Measurements from ENCODE around the gene POP4. TPM values are rescaled to one million over a fixed set of nuclear protein-coding genes. Genes with fewer than 3 reads are reported as not detected.

POP4 gene
- total RNA-seq, 4 donors from 2014 or later = 52.8 to 73.5 (median 71.5) TPM

- DNase-seq (ENCODE audit: extremely low spot score) = no peak
- Histone ChIP-seq H3K27ac (replicated peaks in 1 of 4) (no peak overlapping the region), H3K4me3 (no peak overlapping the region), H3K9me3 (no peaks in the 10 kb centered on the region), H3K4me1 (no peaks in the 10 kb centered on the region), H3K27me3 (peaks cover 0 to 73% (median 0%) of the 10 kb centered on the region in 4 donors), H3K36me3 (no peaks in the 10 kb centered on the region)
- intact Hi-C loops (cut with DNase I) = no loop called here
- 84% methylated on average over 3 of the region's 3 CpGs for WGBS
- no peak for TF ChIP-seq POLR2A (IDR thresholded peaks at IDR 0.05; ENCODE audit: low read depth)
- no peak for TF ChIP-seq POLR2AphosphoS5 (IDR thresholded peaks at IDR 0.05)
- no peak for TF ChIP-seq CTCF (IDR thresholded peaks at IDR 0.05)
- TF ChIP-seq EP300 (IDR thresholded peaks at IDR 0.05) = no peak
Measured at GRCh38 chr19:29566496-29567054, 39.5 kb upstream of the POP4 start.

- H3K27me3 ChIP-seq = peaks cover 0 to 75% (median 0%) of the 10 kb centered on the region in 4 donors
- no peaks in the 10 kb centered on the region for H3K36me3 ChIP-seq
- intact Hi-C loops (cut with DNase I) = no loop called here
- H3K4me1 ChIP-seq = no peaks in the 10 kb centered on the region
- DNase-seq (ENCODE audit: extremely low spot score) = no peak
- WGBS = 74% methylated on average over 2 of the region's 2 CpGs
- no peak overlapping the region for H3K4me3 ChIP-seq
- no peaks in the 10 kb centered on the region for H3K9me3 ChIP-seq
- no peak for TF ChIP-seq EP300 (IDR thresholded peaks at IDR 0.05)
- TF ChIP-seq POLR2AphosphoS5 (IDR thresholded peaks at IDR 0.05) = no peak
- TF ChIP-seq POLR2A (IDR thresholded peaks at IDR 0.05; ENCODE audit: low read depth) = no peak
- TF ChIP-seq CTCF (IDR thresholded peaks at IDR 0.05) = no peak
- H3K27ac ChIP-seq (replicated peaks in 1 of 4) = no peak overlapping the region
Measured at GRCh38 chr19:29567366-29567915, 38.6 kb upstream of the POP4 start.

GRCh38 chr19:29568036-29569025 is 37.8 kb upstream of the POP4 start:
- no peaks in the 10 kb centered on the region for H3K36me3 ChIP-seq
- H3K4me1 ChIP-seq = no peaks in the 10 kb centered on the region
- DNase-seq (ENCODE audit: extremely low spot score) = no peak
- H3K27me3 ChIP-seq = peaks cover 0 to 77% (median 0%) of the 10 kb centered on the region in 4 donors
- intact Hi-C loops (cut with DNase I) = no loop called here
- 63% methylated on average over 22 of the region's 22 CpGs for WGBS
- H3K4me3 ChIP-seq = no peak overlapping the region
- no peak overlapping the region for H3K27ac ChIP-seq (replicated peaks in 1 of 4)
- no peaks in the 10 kb centered on the region for H3K9me3 ChIP-seq
- TF ChIP-seq CTCF (IDR thresholded peaks at IDR 0.05) (no peak), EP300 (IDR thresholded peaks at IDR 0.05) (no peak), POLR2AphosphoS5 (IDR thresholded peaks at IDR 0.05) (no peak), POLR2A (IDR thresholded peaks at IDR 0.05; ENCODE audit: low read depth) (no peak)

GRCh38 chr19:29569038-29569911 is 36.8 kb upstream of the POP4 start:
- Histone ChIP-seq H3K27ac (replicated peaks in 1 of 4) (no peak overlapping the region), H3K9me3 (no peaks in the 10 kb centered on the region), H3K36me3 (no peaks in the 10 kb centered on the region), H3K4me1 (no peaks in the 10 kb centered on the region), H3K4me3 (no peak overlapping the region), H3K27me3 (peaks cover 0 to 79% (median 0%) of the 10 kb centered on the region in 4 donors)
- TF ChIP-seq EP300 (IDR thresholded peaks at IDR 0.05) = no peak
- TF ChIP-seq POLR2AphosphoS5 (IDR thresholded peaks at IDR 0.05) = no peak
- TF ChIP-seq CTCF (IDR thresholded peaks at IDR 0.05) = no peak
- no peak for TF ChIP-seq POLR2A (IDR thresholded peaks at IDR 0.05; ENCODE audit: low read depth)
- no peak for DNase-seq (ENCODE audit: extremely low spot score)
- intact Hi-C loops (cut with DNase I) = no loop called here
- WGBS = 82% methylated on average over 7 of the region's 9 CpGs

Data from esophagus muscularis mucosa (tissue), 4 donors.